HG02610 (cell line): ENCODE results near the gene NUP37.
A peak's percentile ranks its signal among the peaks of the same experiment; 100 is the strongest.
"Not testable (repeated sequence)": the region's sequence is repeated elsewhere in the genome, so short reads cannot be mapped to it uniquely, and the experiment has no call there.

Experiments used
- ATAC-seq: cut with Tn5 transposase; IDR thresholded peaks from one replicate; pipeline ENCODE4 v1.9.1; 2021; ENCODE audit warnings: mild to moderate bottlenecking, moderate library complexity; ENCODE audit not compliant: unreplicated experiment

The NUP37 gene, protein sequence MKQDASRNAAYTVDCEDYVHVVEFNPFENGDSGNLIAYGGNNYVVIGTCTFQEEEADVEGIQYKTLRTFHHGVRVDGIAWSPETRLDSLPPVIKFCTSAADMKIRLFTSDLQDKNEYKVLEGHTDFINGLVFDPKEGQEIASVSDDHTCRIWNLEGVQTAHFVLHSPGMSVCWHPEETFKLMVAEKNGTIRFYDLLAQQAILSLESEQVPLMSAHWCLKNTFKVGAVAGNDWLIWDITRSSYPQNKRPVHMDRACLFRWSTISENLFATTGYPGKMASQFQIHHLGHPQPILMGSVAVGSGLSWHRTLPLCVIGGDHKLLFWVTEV

DNA sequence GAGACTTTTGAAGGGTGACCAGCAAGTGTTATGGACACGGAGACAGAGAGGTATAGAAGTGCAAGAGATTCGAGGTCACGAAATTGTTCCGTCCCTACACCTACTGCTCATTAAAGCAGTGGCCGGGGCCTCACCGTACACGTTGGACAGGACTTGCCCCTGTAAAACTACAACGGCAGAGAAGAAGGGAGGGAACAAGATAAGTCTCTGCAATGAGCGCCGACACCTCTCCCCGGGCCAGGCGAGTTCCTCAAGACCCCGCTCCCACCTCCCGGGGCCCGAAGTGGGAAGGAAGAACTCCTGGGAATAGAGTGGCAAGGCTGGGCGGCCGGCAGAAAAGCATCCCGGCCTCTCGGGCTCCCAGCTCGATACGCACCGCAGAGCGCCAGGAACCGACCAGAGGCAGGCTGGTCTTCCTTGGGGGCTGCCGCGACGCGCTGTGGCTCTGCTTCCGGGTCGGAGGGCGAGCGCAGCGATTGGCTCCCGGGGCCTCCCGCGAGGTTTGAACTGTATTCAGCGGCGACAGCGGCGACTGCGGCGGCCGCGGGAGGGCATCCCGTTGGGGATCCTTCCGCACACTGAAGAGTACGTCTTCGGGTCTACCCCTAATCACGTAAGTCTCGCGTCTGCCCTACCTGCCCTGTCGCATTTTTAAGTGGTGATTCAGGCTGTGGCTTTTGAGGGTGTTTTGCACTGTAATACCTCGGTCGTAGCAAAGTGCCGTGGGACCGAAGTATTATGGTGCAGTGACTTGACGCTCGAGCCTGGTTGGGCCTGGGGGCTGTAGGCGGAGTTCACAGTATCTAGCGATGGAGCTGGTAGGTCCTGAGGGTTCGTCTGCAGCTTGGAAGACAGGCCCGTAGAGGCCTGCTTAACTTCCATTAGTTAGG lies at the start of gene NUP37, which contains the start of gene PARPBP:
TSS of gene NUP37 (minus strand) at position 441 of the 890 bp plus-strand sequence. CDS start 1,596 bp downstream, outside the sequence.
TSS of gene PARPBP (plus strand) at position 510 of the 890 bp plus-strand sequence. CDS start 3,706 bp downstream, outside the sequence.
- peak; percentile 96 for ATAC-seq

DNA sequence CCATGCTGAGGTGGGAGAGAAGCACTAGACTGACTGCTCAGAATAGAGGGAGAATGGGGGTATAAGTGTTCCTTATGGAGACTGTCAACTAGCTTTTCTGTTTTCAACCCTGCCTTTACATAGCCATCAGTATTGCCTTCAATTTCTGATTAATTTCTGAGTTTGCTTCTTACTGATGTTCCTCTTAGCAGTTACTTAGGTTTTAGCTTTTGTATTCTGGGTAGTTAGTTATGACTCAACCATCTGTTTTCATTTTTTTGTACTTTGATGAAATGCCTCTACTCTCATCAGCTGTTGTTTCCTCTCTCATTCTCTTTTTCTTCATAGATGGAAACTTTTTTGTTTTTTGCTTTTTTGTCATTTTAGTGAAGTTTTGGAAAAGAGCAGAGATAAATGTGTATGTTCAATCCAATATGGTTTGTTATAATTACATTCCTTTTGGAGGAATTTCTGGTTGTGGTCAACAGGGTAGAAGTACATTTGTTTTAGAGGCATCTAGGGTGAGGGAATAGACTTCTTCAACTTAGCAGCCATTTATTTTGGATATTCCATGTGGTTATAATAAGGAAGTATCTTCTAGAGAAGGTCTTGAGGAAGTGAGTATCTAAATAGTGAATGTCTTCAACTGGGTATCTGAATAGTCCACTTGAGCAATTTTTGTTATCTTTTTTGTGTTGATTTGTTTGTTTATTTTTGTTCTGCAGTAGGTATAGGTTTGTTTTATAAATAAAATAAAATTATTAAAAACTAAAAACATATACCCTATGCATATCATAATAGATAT lies 48.1 kb upstream of the NUP37 start:
- peak; percentile 90 for ATAC-seq

DNA sequence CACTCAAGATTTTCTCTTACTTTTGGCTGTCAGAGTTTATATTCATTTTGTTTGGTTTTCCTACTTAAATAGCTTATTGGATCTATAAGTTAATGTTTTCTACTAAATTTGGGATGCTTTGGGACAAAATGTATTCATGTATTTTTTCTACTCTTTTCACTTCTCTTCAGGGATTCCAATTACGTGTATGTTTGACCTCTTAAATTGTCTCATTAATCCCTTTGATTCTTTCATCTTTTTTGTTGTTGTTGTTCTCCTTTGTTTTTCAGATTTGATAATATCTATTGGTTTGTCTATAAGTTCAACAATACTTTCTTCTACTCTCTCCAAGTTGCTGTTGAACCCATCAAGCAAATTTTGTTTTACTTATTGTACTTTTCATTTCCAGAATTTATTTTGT lies 43.5 kb upstream of the NUP37 start:
- ATAC-seq: no peak

GRCh38 chr12:102155206-102155605 lies 35.3 kb upstream of the NUP37 start:
- ATAC-seq: not testable (repeated sequence)

- not testable (repeated sequence) for ATAC-seq
Measured at GRCh38 chr12:102147062-102147587, 27.2 kb upstream of the NUP37 start.

- no peak for ATAC-seq
Measured at GRCh38 chr12:102144221-102144620, 24.3 kb upstream of the NUP37 start.

GRCh38 chr12:102142866-102143373 lies 23.0 kb upstream of the NUP37 start:
- not testable (repeated sequence) for ATAC-seq

DNA sequence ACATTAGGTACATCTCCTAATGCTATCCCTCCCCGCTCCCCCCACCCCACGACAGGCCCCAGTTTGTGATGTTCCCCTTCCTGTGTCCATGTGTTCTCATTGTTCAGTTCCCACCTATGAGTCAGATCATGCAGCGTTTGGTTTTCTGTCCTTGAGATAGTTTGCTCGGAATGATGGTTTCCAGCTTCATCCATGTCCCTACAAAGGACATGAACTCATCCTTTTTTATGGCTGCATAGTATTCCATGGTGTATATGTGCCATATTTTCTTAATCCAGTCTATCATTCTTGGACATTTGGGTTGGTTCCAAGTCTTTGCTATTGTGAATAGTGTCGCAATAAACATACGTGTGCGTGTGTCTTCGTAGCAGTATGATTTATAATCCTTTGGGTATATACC lies 17.7 kb upstream of the NUP37 start:
- not testable (repeated sequence) for ATAC-seq

GRCh38 chr12:102131442-102131841 lies 11.5 kb upstream of the NUP37 start:
- not testable (repeated sequence) for ATAC-seq

GRCh38 chr12:102130720-102131119 lies 10.8 kb upstream of the NUP37 start:
- not testable (repeated sequence) for ATAC-seq

DNA sequence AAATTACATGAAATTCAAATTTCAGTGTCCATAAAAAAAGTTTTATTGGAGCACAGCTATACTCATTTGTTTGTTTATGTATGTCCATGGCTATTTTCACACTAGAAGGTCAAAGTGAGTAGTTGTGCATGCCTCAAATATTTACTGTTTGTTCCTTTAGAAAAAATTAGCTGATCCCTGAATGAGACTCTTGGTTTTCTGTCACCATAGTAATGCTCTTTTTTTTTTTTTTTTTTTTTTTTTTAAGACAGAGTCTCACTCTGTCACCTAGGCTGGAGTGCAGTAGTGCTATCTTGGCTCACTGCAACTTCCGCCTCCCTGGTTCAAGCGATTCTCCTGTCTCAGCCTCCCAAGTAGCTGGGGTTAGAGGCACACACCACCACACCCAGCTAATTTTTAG lies 1.4 kb upstream of the NUP37 start:
- not testable (repeated sequence) for ATAC-seq

GRCh38 chr12:102120886-102121285 lies 972 bp upstream of the NUP37 start:
- ATAC-seq: no peak

DNA sequence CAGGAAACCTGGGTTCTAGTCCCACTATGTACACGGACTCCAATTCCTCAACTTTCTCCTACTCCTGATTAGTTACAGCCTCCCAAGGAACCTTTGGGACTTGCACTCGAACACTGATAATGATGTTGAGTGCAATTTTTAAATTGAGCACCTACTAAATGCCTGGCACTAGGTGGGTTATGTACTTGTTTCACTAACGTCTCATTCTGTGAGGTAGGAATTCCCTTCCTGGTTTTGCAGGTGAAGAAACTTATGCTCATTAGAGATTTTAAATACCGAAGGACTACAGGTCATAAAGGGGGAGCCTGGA lies 605 bp upstream of the NUP37 start:
- ATAC-seq: no peak

- no peak for ATAC-seq
Measured at GRCh38 chr12:102118874-102119273, 1.0 kb downstream of the NUP37 start.

DNA sequence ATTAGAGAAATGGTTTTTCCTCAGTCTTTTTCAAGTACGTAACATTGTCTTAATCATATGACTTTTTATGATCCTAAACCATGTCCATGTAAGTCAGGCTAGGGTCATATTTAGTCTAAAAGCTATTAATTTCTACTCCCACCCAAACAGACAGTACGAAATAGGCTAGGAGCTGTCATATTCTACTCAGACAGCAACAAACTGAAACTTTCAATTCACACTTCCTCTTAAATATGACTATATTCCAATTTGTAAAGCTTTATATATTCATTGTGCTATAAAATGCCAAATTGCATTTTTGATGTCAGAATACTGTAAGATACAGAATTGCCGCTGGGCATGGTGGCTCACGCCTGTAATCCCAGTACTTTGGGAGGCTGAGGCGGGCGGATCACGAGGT lies 3.5 kb downstream of the NUP37 start:
- ATAC-seq: no peak

DNA sequence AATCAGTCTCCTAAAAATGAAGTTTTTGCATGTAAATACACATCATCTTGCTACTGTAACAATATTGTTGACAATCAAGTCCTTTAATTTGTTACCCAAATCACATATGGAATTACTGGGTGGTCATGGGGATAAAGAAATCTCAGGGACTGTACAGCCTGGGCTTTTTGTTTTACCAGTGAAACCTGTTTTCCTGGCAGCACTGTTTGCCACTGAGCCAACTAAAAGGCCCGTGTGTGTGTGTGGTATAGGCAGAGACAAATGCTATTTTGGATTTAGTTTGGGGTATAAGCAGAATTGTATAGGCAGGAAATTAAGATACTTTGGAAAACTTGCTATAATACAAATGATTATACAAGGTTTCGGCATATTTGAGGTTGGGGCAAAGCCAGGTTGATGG lies 5.7 kb downstream of the NUP37 start:
- ATAC-seq: no peak

DNA sequence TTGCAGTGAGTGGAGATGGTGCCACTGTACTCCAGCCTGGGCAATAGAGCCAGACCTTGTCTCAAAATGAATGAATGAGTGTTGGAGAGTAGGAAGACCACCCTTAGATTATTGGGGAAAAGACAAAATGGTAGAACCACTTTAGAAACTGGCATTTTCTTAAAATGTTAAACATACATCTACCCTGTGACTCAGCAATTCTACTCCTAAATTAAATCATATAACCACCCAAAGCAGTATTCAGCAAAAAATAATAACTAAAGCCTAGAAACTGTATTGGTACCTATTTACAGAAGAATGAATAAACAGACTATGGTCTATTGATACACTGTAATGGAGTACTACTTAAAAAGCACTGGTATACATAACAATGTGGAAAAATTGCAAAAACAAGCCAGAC lies 9.1 kb downstream of the NUP37 start:
- no peak for ATAC-seq

DNA sequence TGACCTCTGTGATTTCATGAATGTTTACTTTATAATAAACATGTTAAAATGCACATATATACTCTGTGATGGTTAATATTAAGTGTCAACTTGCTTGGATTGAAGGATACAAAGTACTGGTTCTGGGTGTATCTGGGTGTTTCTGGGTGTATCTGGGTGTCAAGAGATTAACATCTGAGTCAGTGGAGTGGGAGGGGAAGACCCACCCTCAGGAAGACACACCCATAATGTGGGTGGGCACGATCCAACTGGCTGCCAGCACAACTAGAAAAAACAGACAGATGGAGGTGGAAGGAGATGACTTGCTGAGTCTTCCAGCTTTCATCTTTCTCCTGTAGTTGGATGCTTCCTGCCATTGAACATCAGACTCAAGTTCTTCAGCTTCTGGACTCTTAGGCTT lies 11.9 kb downstream of the NUP37 start:
- no peak for ATAC-seq

DNA sequence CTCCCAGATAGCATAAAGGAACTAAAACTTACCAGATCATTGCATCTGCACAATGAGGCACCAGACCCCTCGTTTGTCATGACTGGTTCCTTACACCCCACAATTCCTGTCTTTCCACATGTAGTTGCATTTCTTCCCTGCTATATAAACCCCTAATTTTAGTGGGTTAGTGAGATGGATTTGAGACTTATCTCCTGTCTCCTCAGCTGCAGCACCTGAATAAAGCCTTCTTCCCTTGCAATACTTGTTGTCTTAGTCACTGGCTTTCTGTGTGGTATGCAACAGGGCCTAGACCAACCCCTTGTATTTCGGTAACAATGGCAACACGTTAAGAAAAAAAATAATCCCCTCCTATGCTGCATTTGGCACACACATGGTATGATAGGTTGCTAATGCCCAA lies 13.0 kb downstream of the NUP37 start:
- ATAC-seq: no peak

DNA sequence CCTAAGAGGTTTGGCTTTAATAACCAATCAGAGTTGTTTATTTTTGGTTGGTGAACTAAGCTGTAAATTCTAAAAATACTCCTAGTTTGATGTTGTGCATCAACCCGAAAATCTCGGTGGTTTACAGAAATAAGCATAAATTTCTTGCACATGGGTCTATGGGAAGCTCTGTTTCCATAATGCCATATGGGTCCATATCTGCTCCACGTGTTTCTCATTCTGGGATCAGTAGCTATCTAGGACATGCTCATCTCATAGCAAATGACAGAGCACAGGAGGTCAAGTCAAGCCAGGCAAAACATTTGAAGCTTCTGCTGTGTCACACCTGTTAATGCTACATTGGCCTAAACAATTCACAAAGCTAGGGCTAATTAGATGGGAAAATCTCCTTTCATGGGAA lies 23.1 kb downstream of the NUP37 start:
- ATAC-seq: no peak
